H1 (cell line): ENCODE measurements around the gene UBE3B. TPM values are rescaled to one million over a fixed set of nuclear protein-coding genes. Genes with fewer than 3 reads are reported as not detected.

Experiments used
- CTCF ChIA-PET: fragments of 300-600 bp; sonication (Branson Sonifier 250); formaldehyde crosslinking; loops from one replicate; lab custom pipeline; 2021; ENCODE audit not compliant: partially characterized antibody; lab: Charles Lee
- POLR2A ChIA-PET: fragments of 300-600 bp; sonication (Branson Sonifier 250); formaldehyde crosslinking; loops from one replicate; lab custom pipeline; 2021; ENCODE audit warnings: inconsistent platforms; ENCODE audit not compliant: partially characterized antibody; lab: Charles Lee
- DNase-seq, 2 experiments: peaks; one replicate each; pipeline versions ENCODE4 v3.0.0 to v3.0.0-alpha.2; 2010 to 2022; ENCODE audit warnings: low spot score in 2 of 2, low read depth in 1 of 2, mixed read lengths in 1 of 2
- FAIRE-seq: peaks from 2 replicates; lab custom pipeline; 2011; peaks lifted over from hg19 to GRCh38; lab: Jason Lieb, UNC
- H2AFZ ChIP-seq: 2 replicates; pipeline ENCODE4 v1.8.1; 2012; ENCODE audit warnings: low read length, inconsistent platforms
- H2AK5ac ChIP-seq: 2 replicates; pipeline ENCODE4 v1.6.1; 2013; ENCODE audit warnings: low read depth, low read length
- H2BK120ac ChIP-seq: replicated peaks from 2 replicates; pipeline ENCODE3; 2013; ENCODE audit warnings: low read depth, low read length, inconsistent platforms
- H2BK12ac ChIP-seq: 2 replicates; pipeline ENCODE4 v1.6.1; 2013; ENCODE audit warnings: low read depth, low read length
- H2BK15ac ChIP-seq: 2 replicates; pipeline ENCODE4 v1.6.1; 2013; ENCODE audit warnings: low read length
- H2BK20ac ChIP-seq: 2 replicates; pipeline ENCODE4 v1.6.1; 2013; ENCODE audit warnings: low read length
- H2BK5ac ChIP-seq: 2 replicates; pipeline ENCODE4 v1.6.1; 2013; ENCODE audit warnings: low read depth, low read length
- H3K14ac ChIP-seq: 2 replicates; pipeline ENCODE4 v1.6.1; 2013; ENCODE audit warnings: inconsistent platforms; ENCODE audit not compliant: insufficient read length
- H3K18ac ChIP-seq: 2 replicates; pipeline ENCODE4 v1.6.1; 2013; ENCODE audit warnings: low read length; ENCODE audit errors: extremely low read depth
- H3K23ac ChIP-seq: 2 replicates; pipeline ENCODE4 v1.6.1; 2013; ENCODE audit warnings: inconsistent platforms; ENCODE audit not compliant: insufficient read length
- H3K23me2 ChIP-seq: 2 replicates; pipeline ENCODE4 v1.6.1; 2013; ENCODE audit warnings: low read depth, low read length
- H3K27ac ChIP-seq: 2 replicates; pipeline ENCODE4 v1.6.1; 2011; ENCODE audit warnings: low read depth, low read length, inconsistent platforms
- H3K27me3 ChIP-seq, 4 experiments: replicated peaks in 1 of 4; 1 replicate in 1 of 4; 2 replicates in 3 of 4; pipeline versions ENCODE4 v1.6.1 to v1.8.1; 2011 to 2013; ENCODE audit warnings: low read length in 3 of 4, mild to moderate bottlenecking in 3 of 4, inconsistent platforms in 2 of 4, mixed read lengths in 2 of 4, moderate library complexity in 1 of 4; ENCODE audit not compliant: control insufficient read depth in 3 of 4, insufficient read depth in 3 of 4; ENCODE audit errors: extremely low read depth in 1 of 4
- H3K36me3 ChIP-seq, 4 experiments: 2 replicates each; pipeline versions ENCODE4 v1.6.1 to v1.8.1; 2011 to 2013; ENCODE audit warnings: mild to moderate bottlenecking in 4 of 4, low read length in 3 of 4, moderate library complexity in 2 of 4, control low read depth in 1 of 4, inconsistent platforms in 1 of 4; ENCODE audit not compliant: insufficient read depth in 4 of 4, control insufficient read depth in 2 of 4
- H3K4ac ChIP-seq: replicated peaks from 2 replicates; pipeline ENCODE3; 2013; ENCODE audit warnings: low read length, low read depth, mixed read lengths, inconsistent platforms; ENCODE audit not compliant: insufficient read length
- H3K4me1 ChIP-seq, 4 experiments: replicated peaks in 1 of 4; 1 replicate in 1 of 4; 2 replicates in 3 of 4; pipeline versions ENCODE4 v1.6.1 to v1.8.1; 2011 to 2013; ENCODE audit warnings: low read length in 3 of 4, inconsistent platforms in 2 of 4, mixed read lengths in 1 of 4; ENCODE audit not compliant: insufficient read depth in 4 of 4, control insufficient read depth in 3 of 4
- H3K4me2 ChIP-seq, 2 experiments: 2 replicates each; pipeline versions ENCODE4 v1.6.1 to v1.8.1; 2011 to 2013; ENCODE audit warnings: low read depth in 2 of 2, low read length in 2 of 2, control low read depth in 1 of 2, inconsistent platforms in 1 of 2, mild to moderate bottlenecking in 1 of 2; ENCODE audit not compliant: insufficient read depth in 1 of 2
- H3K4me3 ChIP-seq, 4 experiments: fragments of 200-600, 300-600 bp in 1 of 4; sonication (generic), shearing (Covaris generic), sonication (Bioruptor Twin) in 1 of 4; 2 replicates each; pipeline versions ENCODE4 v1.5.1 to v1.8.1; 2011 to 2016; ENCODE audit warnings: low read length in 4 of 4, low read depth in 3 of 4, control low read depth in 2 of 4, inconsistent platforms in 2 of 4, mild to moderate bottlenecking in 2 of 4, mixed read lengths in 1 of 4, moderate library complexity in 1 of 4; ENCODE audit not compliant: insufficient read depth in 2 of 4; ENCODE audit errors: extremely low read depth in 1 of 4
- H3K56ac ChIP-seq: replicated peaks from 2 replicates; pipeline ENCODE3; 2013; ENCODE audit warnings: low read depth, mild to moderate bottlenecking, mixed read lengths, low read length, inconsistent platforms; ENCODE audit not compliant: insufficient read length
- H3K79me1 ChIP-seq: 2 replicates; pipeline ENCODE4 v1.6.1; 2013; ENCODE audit warnings: low read depth, low read length, control low read depth
- H3K79me2 ChIP-seq, 2 experiments: 2 replicates each; pipeline versions ENCODE4 v1.6.1 to v1.8.1; 2012 to 2013; ENCODE audit warnings: low read length in 2 of 2, mild to moderate bottlenecking in 2 of 2, inconsistent platforms in 1 of 2; ENCODE audit not compliant: insufficient read depth in 2 of 2, control insufficient read depth in 1 of 2
- H3K9ac ChIP-seq, 4 experiments: replicated peaks in 1 of 4; 1 replicate in 1 of 4; 2 replicates in 3 of 4; pipeline versions ENCODE4 v1.6.1 to v1.8.1; 2011 to 2013; ENCODE audit warnings: low read depth in 3 of 4, low read length in 3 of 4, control low read depth in 2 of 4, mild to moderate bottlenecking in 2 of 4, moderate library complexity in 2 of 4, inconsistent platforms in 1 of 4; ENCODE audit errors: extremely low read depth in 1 of 4
- H3K9me3 ChIP-seq, 2 experiments: 2 replicates each; pipeline versions ENCODE4 v1.6.1 to v1.8.1; 2012 to 2013; ENCODE audit warnings: mild to moderate bottlenecking in 2 of 2, moderate library complexity in 2 of 2, control low read depth in 1 of 2, inconsistent platforms in 1 of 2, low read depth in 1 of 2, low read length in 1 of 2, mixed read lengths in 1 of 2; ENCODE audit not compliant: insufficient read depth in 2 of 2
- H4K20me1 ChIP-seq, 2 experiments: replicated peaks in 1 of 2; 2 replicates each; pipeline versions ENCODE3 to v1.8.1; 2011 to 2013; ENCODE audit warnings: inconsistent platforms in 2 of 2, low read length in 2 of 2, mild to moderate bottlenecking in 1 of 2; ENCODE audit not compliant: insufficient read depth in 2 of 2, control insufficient read depth in 1 of 2
- H4K5ac ChIP-seq: 2 replicates; pipeline ENCODE4 v1.6.1; 2013; ENCODE audit warnings: low read length, low read depth, mixed read lengths, inconsistent platforms; ENCODE audit not compliant: insufficient read length
- H4K8ac ChIP-seq: 2 replicates; pipeline ENCODE4 v1.8.0; 2013; ENCODE audit warnings: mild to moderate bottlenecking, moderate library complexity, low read length, inconsistent platforms; ENCODE audit not compliant: insufficient read depth; ENCODE audit errors: extremely low read depth
- H4K91ac ChIP-seq: replicated peaks from 2 replicates; pipeline ENCODE3; 2013; ENCODE audit warnings: low read length, mixed read lengths, inconsistent platforms; ENCODE audit not compliant: insufficient read length
- POLR2AphosphoS5 ChIP-seq: IDR thresholded peaks from 2 replicates; pipeline ENCODE4 v1.6.1; 2011; ENCODE audit warnings: low read depth, low read length
- WGBS, 2 experiments: shearing (Covaris generic) in 1 of 2; methylation state at CpG; one replicate each; pipeline versions ENCODE4 v1.1.6 to v1.1.7; 2013 to 2015; ENCODE audit warnings: low lambda C conversion rate in 2 of 2, mixed read lengths in 2 of 2, inconsistent platforms in 1 of 2, low coverage in 1 of 2, missing lambda C conversion rate in 1 of 2; ENCODE audit not compliant: insufficient replicate concordance in 2 of 2, insufficient coverage in 1 of 2, insufficient read length in 1 of 2; ENCODE audit errors: extremely low coverage in 1 of 2, missing lambda C conversion rate in 1 of 2; 5-methylcytosine and 5-hydroxymethylcytosine counted together
- polyA plus RNA-seq, 7 experiments: library from polyadenylated mRNA; depleted of rRNA in 3 of 7; stranded (reverse) in 5 of 7; unstranded in 2 of 7; fragments of >200 nt in 5 of 7; fragments of 200-250 nt in 2 of 7; gene quantifications; 1 replicate in 5 of 7; 2 replicates in 1 of 7; 4 replicates in 1 of 7; pipeline versions ENCODE4 v1.2.1 to v1.2.3, GENCODE V29; 2011 to 2013; ENCODE audit warnings: missing spikeins in 2 of 7, mixed read lengths in 2 of 7
- total RNA-seq: library from RNA; stranded (reverse); fragmentation: NEBNext Ultra II Directional; extraction: Animal tissue kit (Norgen Biotek cat#: 25700); gene quantifications from 2 replicates; pipeline ENCODE4 v1.2.1, GENCODE V29; 2021

UBE3B gene
- total and polyA plus RNA-seq, 2 of the 8 experiments (the other 6 are each of a cell fraction or from before 2014, with no cell fraction given), result 14.0 to 21.1 TPM

GRCh38 chr12:109562871-109563270 is 85.4 kb downstream of the UBE3B start:
- no peaks in the 10 kb centered on the region for H3K9me3 ChIP-seq
- FAIRE-seq, result no peak
- H2AK5ac ChIP-seq, result no peak overlapping the region
- no peak overlapping the region for H3K23ac ChIP-seq
- peaks cover 0 to 23% (median 1%) of the 10 kb centered on the region in 4 experiments; a peak in 4 of 8 replicates for H3K36me3 ChIP-seq
- no peaks in the 10 kb centered on the region for H3K27me3 ChIP-seq
- H2BK5ac ChIP-seq, result 0 out of 2 replicates have a peak overlapping the region, but pooled peaks have one; percentile 24
- H2BK15ac ChIP-seq, result no peak overlapping the region
- H3K18ac ChIP-seq, result no peak overlapping the region
- H3K9ac ChIP-seq, result no peak overlapping the region
- H3K4me1 ChIP-seq, result no peaks in the 10 kb centered on the region
- no peak overlapping the region for H3K56ac ChIP-seq
- H4K8ac ChIP-seq, result no peak overlapping the region
- H3K27ac ChIP-seq, result no peak overlapping the region
- no peak overlapping the region for H3K4ac ChIP-seq
- H2AFZ ChIP-seq, result no peak overlapping the region
- H2BK120ac ChIP-seq, result no peak overlapping the region
- CTCF ChIA-PET, result interaction anchor here (0.6 to 1.4 kb wide), 4 partner anchors 42 to 177 kb away, joined by 3 to 8 read pairs (median 4); no protein-coding TSS in a partner anchor
- no peak overlapping the region for H4K5ac ChIP-seq
- H3K4me2 ChIP-seq, result no peak overlapping the region
- no peak overlapping the region for H2BK20ac ChIP-seq
- no peak for TF ChIP-seq POLR2AphosphoS5
- H2BK12ac ChIP-seq, result no peak overlapping the region
- no peaks in the 10 kb centered on the region for H3K79me1 ChIP-seq
- POLR2A ChIA-PET, result interaction anchor here (0.6 to 1.5 kb wide), 5 partner anchors 9 to 31 kb away, joined by 3 to 5 read pairs (median 4); partner anchors contain the start of genes MMAB and MVK
- H3K79me2 ChIP-seq, result no peaks in the 10 kb centered on the region
- H3K14ac ChIP-seq, result no peak overlapping the region
- H3K23me2 ChIP-seq, result no peaks in the 10 kb centered on the region
- 97% methylated on average over 4 of the region's 4 CpGs; no CpG with 5 or more reads in 1 of the 2 experiments for WGBS, 2 experiments
- DNase-seq, result no peak
- H4K20me1 ChIP-seq, result no peaks in the 10 kb centered on the region
- H4K91ac ChIP-seq, result no peak overlapping the region
- no peak overlapping the region for H3K4me3 ChIP-seq
